ENCODE data around the gene IGFL1.

- TF ChIP-seq, protein P1, sequence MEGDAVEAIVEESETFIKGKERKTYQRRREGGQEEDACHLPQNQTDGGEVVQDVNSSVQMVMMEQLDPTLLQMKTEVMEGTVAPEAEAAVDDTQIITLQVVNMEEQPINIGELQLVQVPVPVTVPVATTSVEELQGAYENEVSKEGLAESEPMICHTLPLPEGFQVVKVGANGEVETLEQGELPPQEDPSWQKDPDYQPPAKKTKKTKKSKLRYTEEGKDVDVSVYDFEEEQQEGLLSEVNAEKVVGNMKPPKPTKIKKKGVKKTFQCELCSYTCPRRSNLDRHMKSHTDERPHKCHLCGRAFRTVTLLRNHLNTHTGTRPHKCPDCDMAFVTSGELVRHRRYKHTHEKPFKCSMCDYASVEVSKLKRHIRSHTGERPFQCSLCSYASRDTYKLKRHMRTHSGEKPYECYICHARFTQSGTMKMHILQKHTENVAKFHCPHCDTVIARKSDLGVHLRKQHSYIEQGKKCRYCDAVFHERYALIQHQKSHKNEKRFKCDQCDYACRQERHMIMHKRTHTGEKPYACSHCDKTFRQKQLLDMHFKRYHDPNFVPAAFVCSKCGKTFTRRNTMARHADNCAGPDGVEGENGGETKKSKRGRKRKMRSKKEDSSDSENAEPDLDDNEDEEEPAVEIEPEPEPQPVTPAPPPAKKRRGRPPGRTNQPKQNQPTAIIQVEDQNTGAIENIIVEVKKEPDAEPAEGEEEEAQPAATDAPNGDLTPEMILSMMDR (conservative IDR thresholded peaks at IDR 0.05; ENCODE audit: low read depth, low read length) = no peak
- TF ChIP-seq EZH2 (IDR thresholded peaks at IDR 0.05; ENCODE audit: borderline replicate concordance, low read depth, low read length, poor library complexity, severe bottlenecking) = no peak
Observed at GRCh38 chr19:46213156-46213555, 16.4 kb upstream of the IGFL1 start.
